ENCODE measurements around the gene XRCC5. TPM values are rescaled to one million over a fixed set of nuclear protein-coding genes. Genes with fewer than 3 reads are reported as not detected.

Gene XRCC5
- total and polyA plus RNA-seq, 8 donors, result 29.0 to 117 (median 88.1) TPM

DNA sequence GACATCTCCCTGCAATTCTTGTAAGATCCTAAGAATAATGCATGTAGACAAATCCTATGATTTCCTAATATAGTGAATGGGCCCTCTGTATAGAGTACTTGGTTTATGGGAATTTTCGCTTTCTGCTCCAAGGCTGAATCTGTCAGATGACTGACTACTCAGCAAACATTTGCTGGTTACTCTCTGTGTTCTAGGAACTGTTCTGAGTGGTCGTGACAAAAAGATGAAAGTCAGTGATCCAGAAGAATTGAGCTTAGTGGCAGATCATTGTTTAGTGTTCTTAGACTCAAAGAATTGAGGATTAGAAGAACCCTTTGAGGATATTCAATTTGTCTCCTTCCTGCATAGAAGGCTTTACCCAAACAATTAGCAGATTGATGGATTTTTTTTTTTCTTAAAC lies 10.0 kb downstream of the XRCC5 start:
- H3K36me3 ChIP-seq, result peaks cover 2 to 34% (median 26%) of the 10 kb centered on the region in 3 donors
- H3K27me3 ChIP-seq, result no peaks in the 10 kb centered on the region
- peaks cover 0 to 10% (median 10%) of the 10 kb centered on the region in 3 donors for H3K4me1 ChIP-seq
- H3K27ac ChIP-seq, result no peak overlapping the region
- no peak for DNase-seq
- FAIRE-seq, result no peak
- H3K9me3 ChIP-seq, result no peaks in the 10 kb centered on the region
- intact Hi-C loops (cut with DNase I), result no loop called here
- no peak for ATAC-seq
- WGBS, 2 donors, result 70 to 72% methylated on average over 2 of the region's 2 CpGs
- TF ChIP-seq, protein P1, sequence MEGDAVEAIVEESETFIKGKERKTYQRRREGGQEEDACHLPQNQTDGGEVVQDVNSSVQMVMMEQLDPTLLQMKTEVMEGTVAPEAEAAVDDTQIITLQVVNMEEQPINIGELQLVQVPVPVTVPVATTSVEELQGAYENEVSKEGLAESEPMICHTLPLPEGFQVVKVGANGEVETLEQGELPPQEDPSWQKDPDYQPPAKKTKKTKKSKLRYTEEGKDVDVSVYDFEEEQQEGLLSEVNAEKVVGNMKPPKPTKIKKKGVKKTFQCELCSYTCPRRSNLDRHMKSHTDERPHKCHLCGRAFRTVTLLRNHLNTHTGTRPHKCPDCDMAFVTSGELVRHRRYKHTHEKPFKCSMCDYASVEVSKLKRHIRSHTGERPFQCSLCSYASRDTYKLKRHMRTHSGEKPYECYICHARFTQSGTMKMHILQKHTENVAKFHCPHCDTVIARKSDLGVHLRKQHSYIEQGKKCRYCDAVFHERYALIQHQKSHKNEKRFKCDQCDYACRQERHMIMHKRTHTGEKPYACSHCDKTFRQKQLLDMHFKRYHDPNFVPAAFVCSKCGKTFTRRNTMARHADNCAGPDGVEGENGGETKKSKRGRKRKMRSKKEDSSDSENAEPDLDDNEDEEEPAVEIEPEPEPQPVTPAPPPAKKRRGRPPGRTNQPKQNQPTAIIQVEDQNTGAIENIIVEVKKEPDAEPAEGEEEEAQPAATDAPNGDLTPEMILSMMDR (IDR thresholded peaks at IDR 0.05), result no peak
- no peak overlapping the region for H3K4me3 ChIP-seq

DNA sequence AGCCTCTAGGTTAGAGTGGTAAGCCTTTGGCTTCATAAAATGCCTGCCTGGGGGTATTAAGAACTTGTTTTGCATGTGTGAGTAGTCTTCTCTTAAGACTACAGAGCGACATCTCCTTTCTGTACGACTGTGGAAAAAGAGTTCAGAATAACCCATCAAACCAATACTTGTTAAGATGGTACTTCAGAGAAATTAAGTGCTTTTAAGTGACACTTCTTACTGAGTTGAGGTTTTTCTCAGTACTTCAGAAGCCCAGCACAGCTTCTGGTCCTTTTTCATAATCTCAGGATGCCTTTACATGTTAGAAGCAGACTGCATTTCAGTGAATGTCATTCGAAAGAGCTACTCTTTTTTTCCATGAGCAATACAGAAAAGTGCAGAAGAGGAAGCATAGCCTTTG lies 10.8 kb downstream of the XRCC5 start:
- FAIRE-seq (no peak), DNase-seq (no peak), ATAC-seq (no peak)
- 89 to 92% methylated on average over 3 of the region's 3 CpGs for WGBS, 2 donors
- TF ChIP-seq, protein P1 (IDR thresholded peaks at IDR 0.05), result no peak
- Histone ChIP-seq H3K9me3 (no peaks in the 10 kb centered on the region), H3K4me3 (no peak overlapping the region), H3K36me3 (peaks cover 2 to 43% (median 31%) of the 10 kb centered on the region in 3 donors), H3K27ac (no peak overlapping the region), H3K27me3 (no peaks in the 10 kb centered on the region), H3K4me1 (peaks cover 0 to 10% (median 6%) of the 10 kb centered on the region in 3 donors)
- intact Hi-C loops (cut with DNase I), result no loop called here

DNA sequence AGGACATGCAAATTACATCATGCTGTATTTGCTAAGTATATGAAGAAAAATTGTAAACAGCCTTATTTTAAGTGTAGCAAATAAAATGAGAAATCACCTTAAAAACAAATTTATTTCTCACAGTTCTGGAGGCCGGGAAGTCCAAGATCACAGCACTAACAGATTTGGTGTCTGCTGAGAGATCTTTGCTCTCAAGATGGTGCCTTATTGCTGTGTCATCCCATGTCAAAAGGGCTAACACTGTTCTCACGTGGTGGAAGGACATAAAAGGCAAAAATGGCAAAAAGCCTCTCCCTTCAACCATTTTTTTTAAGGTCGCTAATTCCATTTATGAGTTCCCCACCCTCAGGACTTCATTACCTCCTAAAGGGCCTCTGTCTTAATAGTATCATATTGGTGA lies 12.1 kb downstream of the XRCC5 start:
- no peak for FAIRE-seq
- no peak for ATAC-seq
- Histone ChIP-seq H3K4me3 (no peak overlapping the region), H3K4me1 (peaks cover 0 to 4% (median 0%) of the 10 kb centered on the region in 3 donors), H3K27me3 (no peaks in the 10 kb centered on the region), H3K27ac (no peak overlapping the region), H3K9me3 (no peaks in the 10 kb centered on the region), H3K36me3 (peaks cover 3 to 55% (median 33%) of the 10 kb centered on the region in 3 donors)
- no peak for DNase-seq
- TF ChIP-seq, protein P1 (IDR thresholded peaks at IDR 0.05), result no peak
- WGBS, 2 donors, result 87% methylated on average over 3 of the region's 3 CpGs
- intact Hi-C loops (cut with DNase I), result no loop called here

DNA sequence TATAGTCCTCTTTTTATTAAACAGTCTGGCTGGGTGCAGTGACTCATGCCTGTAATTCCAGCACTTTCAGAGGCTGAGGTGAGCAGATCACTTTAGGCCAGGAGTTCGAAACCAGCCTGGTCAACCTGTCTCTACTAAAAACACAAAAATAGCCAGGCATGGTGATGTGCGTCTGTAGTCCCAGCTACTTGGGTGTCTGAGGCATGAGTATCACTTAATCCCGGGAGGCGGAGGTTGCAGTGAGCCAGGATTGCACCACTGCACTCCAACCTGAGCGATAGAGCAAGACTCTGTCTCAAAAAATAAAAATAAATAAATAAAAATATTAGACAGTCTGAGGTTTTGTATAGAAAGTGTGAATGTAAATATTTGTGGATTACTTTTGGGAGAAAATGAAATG lies 17.8 kb downstream of the XRCC5 start:
- H3K27me3 ChIP-seq, result no peaks in the 10 kb centered on the region
- peaks cover 2 to 62% (median 36%) of the 10 kb centered on the region in 3 donors for H3K36me3 ChIP-seq
- peaks cover 6 to 12% (median 8%) of the 10 kb centered on the region in 3 donors for H3K4me1 ChIP-seq
- no peaks in the 10 kb centered on the region for H3K9me3 ChIP-seq
- DNase-seq (no peak), FAIRE-seq (no peak), ATAC-seq (no peak)
- intact Hi-C loops (cut with DNase I), result no loop called here
- no peak overlapping the region for H3K27ac ChIP-seq
- TF ChIP-seq, protein P1 (IDR thresholded peaks at IDR 0.05), result no peak
- WGBS, 2 donors, result 96 to 99% methylated on average over 5 of the region's 5 CpGs
- H3K4me3 ChIP-seq, result no peak overlapping the region

DNA sequence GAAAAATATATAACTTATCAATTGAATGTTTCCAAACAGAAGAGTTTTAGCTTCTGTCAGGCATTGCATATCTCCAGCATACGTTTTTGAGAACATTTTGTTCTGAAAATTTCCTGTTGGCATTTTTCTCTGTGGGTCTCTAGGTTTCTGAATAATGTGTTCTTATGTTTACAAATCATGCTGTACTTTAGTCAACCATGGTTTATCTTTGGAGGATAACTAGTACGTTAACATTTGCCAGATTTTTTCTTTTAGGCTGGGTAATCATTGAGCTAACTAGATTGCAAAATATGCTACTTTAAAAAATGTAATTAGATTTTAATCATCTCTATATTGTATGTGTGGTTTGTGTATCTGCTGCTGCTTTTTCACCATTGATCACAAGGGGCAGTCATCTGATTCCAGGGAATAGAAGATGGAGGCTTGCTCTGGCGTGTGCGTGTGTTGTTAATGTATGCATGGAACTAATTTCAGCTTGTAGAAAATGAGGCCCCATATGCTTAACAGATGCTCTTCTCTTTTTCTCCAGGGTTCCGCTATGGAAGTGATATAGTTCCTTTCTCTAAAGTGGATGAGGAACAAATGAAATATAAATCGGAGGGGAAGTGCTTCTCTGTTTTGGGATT lies 21.3 kb downstream of the XRCC5 start:
- 65 to 67% methylated on average over 6 of the region's 6 CpGs for WGBS, 2 donors
- no peaks in the 10 kb centered on the region for H3K9me3 ChIP-seq
- peak in 3 of 4 donors; percentile 20 to 82 (median 69) for ATAC-seq
- TF ChIP-seq, protein P1 (IDR thresholded peaks at IDR 0.05), result no peak
- no peak overlapping the region for H3K27ac ChIP-seq
- H3K4me1 ChIP-seq, result peaks cover 6 to 8% (median 8%) of the 10 kb centered on the region in 3 donors
- H3K36me3 ChIP-seq, result peaks cover 2 to 60% (median 38%) of the 10 kb centered on the region in 3 donors
- no peak for DNase-seq
- H3K4me3 ChIP-seq, result no peak overlapping the region
- intact Hi-C loops (cut with DNase I), result no loop called here
- H3K27me3 ChIP-seq, result no peaks in the 10 kb centered on the region
- FAIRE-seq, result no peak

All from pancreas (tissue), 10 donors.